ENCODE data around the gene ARFGAP1.

The ARFGAP1 gene

GRCh38 chr20:63292904-63293303 lies 20.3 kb downstream of the ARFGAP1 start, which contains the start of gene COL20A1:
Gene COL20A1 (plus strand): TSS chr20:63293186. CDS start chr20:63295108, 1,922 bp downstream.
- TF ChIP-seq CTCF (IDR thresholded peaks at IDR 0.05; ENCODE audit: low read depth, low read length, poor library complexity, severe bottlenecking) (no peak), EZH2phosphoT487 (IDR thresholded peaks at IDR 0.05; ENCODE audit: borderline replicate concordance, low read length) (no peak)

GRCh38 chr20:63293456-63293855 lies 20.8 kb downstream of the ARFGAP1 start:
- Histone ChIP-seq H3K4me1 (ENCODE audit: control insufficient read depth, low read length) (peaks cover 3% of the 10 kb centered on the region; the same call in 1 of the 2 replicates), H3K27me3 (ENCODE audit: control insufficient read depth, low read length) (no peaks in the 10 kb centered on the region), H3K79me2 (ENCODE audit: control insufficient read depth, low read length) (no peaks in the 10 kb centered on the region), H3K9me2 (replicated peaks; ENCODE audit: control insufficient read depth, low read length) (no peaks in the 10 kb centered on the region), H3K36me3 (ENCODE audit: control insufficient read depth, low read length) (peaks cover 4% of the 10 kb centered on the region; the same call in 1 of the 2 replicates), H3K27ac (ENCODE audit: low read depth, low read length) (no peak overlapping the region), H4K20me1 (ENCODE audit: control insufficient read depth, insufficient read depth, low read depth, low read length) (no peaks in the 10 kb centered on the region), H3F3A (ENCODE audit: control insufficient read depth, insufficient read depth) (no peaks in the 10 kb centered on the region), H3K9me3 (ENCODE audit: control insufficient read depth, insufficient read depth, low read length) (no peaks in the 10 kb centered on the region), H3K4me2 (ENCODE audit: low read length) (no peak overlapping the region), H3K4me3 (ENCODE audit: low read length) (no peak overlapping the region)
- TF ChIP-seq CTCF (IDR thresholded peaks at IDR 0.05; ENCODE audit: low read depth, low read length, poor library complexity, severe bottlenecking) (no peak), EZH2phosphoT487 (IDR thresholded peaks at IDR 0.05; ENCODE audit: borderline replicate concordance, low read length) (no peak)

More at GRCh38 chr20:63292904-63293303, 20.3 kb downstream of the ARFGAP1 start, which contains the start of gene COL20A1:
- no peaks in the 10 kb centered on the region for H3K27me3 ChIP-seq (ENCODE audit: control insufficient read depth, low read length)
- H4K20me1 ChIP-seq (ENCODE audit: control insufficient read depth, insufficient read depth, low read depth, low read length), result no peaks in the 10 kb centered on the region
- no peak within 1 kb of the TSS for H3K4me2 ChIP-seq (ENCODE audit: low read length)
- H3K4me1 ChIP-seq (ENCODE audit: control insufficient read depth, low read length), result peaks cover 3% of the 10 kb centered on the region; the same call in 1 of the 2 replicates
- no peaks in the 10 kb centered on the region for H3K9me2 ChIP-seq (replicated peaks; ENCODE audit: control insufficient read depth, low read length)
- H3F3A ChIP-seq (ENCODE audit: control insufficient read depth, insufficient read depth), result no peaks in the 10 kb centered on the region
- no peaks in the 10 kb centered on the region for H3K79me2 ChIP-seq (ENCODE audit: control insufficient read depth, low read length)
- peaks cover 6% of the 10 kb centered on the region; the same call in 1 of the 2 replicates for H3K36me3 ChIP-seq (ENCODE audit: control insufficient read depth, low read length)
- H3K27ac ChIP-seq (ENCODE audit: low read depth, low read length), result no peak within 1 kb of the TSS
- H3K4me3 ChIP-seq (ENCODE audit: low read length), result no peak within 1 kb of the TSS
- no peaks in the 10 kb centered on the region for H3K9me3 ChIP-seq (ENCODE audit: control insufficient read depth, insufficient read depth, low read length)

GRCh38 chr20:63293871-63294535 lies 21.4 kb downstream of the ARFGAP1 start:
- Histone ChIP-seq H3K4me3 (ENCODE audit: low read length) (no peak overlapping the region), H3K4me1 (ENCODE audit: control insufficient read depth, low read length) (peaks cover 3% of the 10 kb centered on the region; the same call in 1 of the 2 replicates), H4K20me1 (ENCODE audit: control insufficient read depth, insufficient read depth, low read depth, low read length) (no peaks in the 10 kb centered on the region), H3K27me3 (ENCODE audit: control insufficient read depth, low read length) (no peaks in the 10 kb centered on the region), H3K4me2 (ENCODE audit: low read length) (no peak overlapping the region), H3F3A (ENCODE audit: control insufficient read depth, insufficient read depth) (no peaks in the 10 kb centered on the region), H3K9me2 (replicated peaks; ENCODE audit: control insufficient read depth, low read length) (no peaks in the 10 kb centered on the region), H3K27ac (ENCODE audit: low read depth, low read length) (no peak overlapping the region), H3K79me2 (ENCODE audit: control insufficient read depth, low read length) (no peaks in the 10 kb centered on the region), H3K36me3 (ENCODE audit: control insufficient read depth, low read length) (no peaks in the 10 kb centered on the region), H3K9me3 (ENCODE audit: control insufficient read depth, insufficient read depth, low read length) (no peaks in the 10 kb centered on the region)
- no peak for TF ChIP-seq EZH2phosphoT487 (IDR thresholded peaks at IDR 0.05; ENCODE audit: borderline replicate concordance, low read length)
- TF ChIP-seq CTCF (IDR thresholded peaks at IDR 0.05; ENCODE audit: low read depth, low read length, poor library complexity, severe bottlenecking), result no peak

All from DOHH2 (cell line).